HG03066 (cell line): ENCODE measurements around the gene PTPA.
"Not testable (repeated sequence)": the region's sequence is repeated elsewhere in the genome, so short reads cannot be mapped to it uniquely, and the experiment has no call there.

Experiments
- ATAC-seq: cut with Tn5 transposase; IDR thresholded peaks from one replicate; pipeline ENCODE4 v1.9.1; 2021; ENCODE audit warnings: low read depth; ENCODE audit not compliant: unreplicated experiment

The PTPA gene

GRCh38 chr9:129150672-129151211 lies 39.5 kb downstream of the PTPA start:
- ATAC-seq, result no peak

GRCh38 chr9:129151469-129151868 lies 40.3 kb downstream of the PTPA start:
- no peak for ATAC-seq

- no peak for ATAC-seq
Observed at GRCh38 chr9:129154866-129155477, 43.8 kb downstream of the PTPA start.

GRCh38 chr9:129156163-129156562 lies 44.9 kb downstream of the PTPA start:
- no peak for ATAC-seq

- no peak for ATAC-seq
Observed at GRCh38 chr9:129160712-129161533, 49.7 kb downstream of the PTPA start.

GRCh38 chr9:129161534-129161837 lies 50.3 kb downstream of the PTPA start:
- ATAC-seq, result no peak

GRCh38 chr9:129162497-129163197 lies 51.4 kb downstream of the PTPA start:
- ATAC-seq, result no peak

DNA sequence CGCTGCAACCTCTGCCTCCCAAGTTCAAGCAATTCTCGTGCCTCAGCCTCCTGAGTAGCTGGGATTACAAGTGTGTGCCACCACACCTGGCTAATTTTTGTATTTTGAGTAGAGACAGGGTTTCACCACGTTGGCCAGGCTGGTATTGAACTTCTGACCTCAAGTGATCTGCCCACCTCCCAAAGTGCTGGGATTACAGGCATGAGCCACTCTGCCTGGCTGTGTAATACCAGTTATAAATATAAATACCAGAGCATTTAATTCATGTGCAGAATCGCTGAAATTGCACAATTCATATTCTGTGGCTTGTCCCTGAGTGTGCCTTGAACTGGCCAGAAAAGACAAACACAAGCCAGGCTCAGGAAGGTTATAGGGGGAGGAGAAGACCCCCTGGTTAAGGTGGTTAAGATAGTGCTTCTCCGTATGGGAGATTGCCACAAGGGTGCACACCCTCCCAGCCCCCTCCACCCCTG lies 52.0 kb downstream of the PTPA start:
- not testable (repeated sequence) for ATAC-seq

DNA sequence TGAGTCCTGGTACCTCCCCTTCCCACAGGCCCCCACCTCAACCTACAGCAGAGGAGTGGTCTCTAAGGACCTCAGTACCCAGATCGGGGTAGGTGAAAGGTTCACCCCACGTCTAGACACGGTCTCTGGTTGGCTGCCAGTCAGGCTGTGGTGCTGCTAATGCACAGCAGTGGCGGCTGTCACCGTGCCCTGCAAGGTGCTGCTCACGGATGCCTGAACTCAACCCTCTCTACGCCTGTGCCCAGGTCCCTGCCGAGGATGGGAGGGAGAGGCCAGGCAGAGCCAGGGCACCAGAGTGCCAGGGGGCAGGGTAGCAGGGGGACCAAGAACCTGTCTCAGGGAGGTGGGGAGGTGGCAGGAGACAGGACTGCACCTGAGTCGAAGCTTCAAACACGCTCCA lies 52.5 kb downstream of the PTPA start:
- ATAC-seq, result no peak

- ATAC-seq, result no peak
Observed at GRCh38 chr9:129164246-129164930, 53.2 kb downstream of the PTPA start.

GRCh38 chr9:129165198-129165597 lies 54.0 kb downstream of the PTPA start:
- ATAC-seq, result no peak

- ATAC-seq, result no peak
Observed at GRCh38 chr9:129166623-129167557, 55.7 kb downstream of the PTPA start.

DNA sequence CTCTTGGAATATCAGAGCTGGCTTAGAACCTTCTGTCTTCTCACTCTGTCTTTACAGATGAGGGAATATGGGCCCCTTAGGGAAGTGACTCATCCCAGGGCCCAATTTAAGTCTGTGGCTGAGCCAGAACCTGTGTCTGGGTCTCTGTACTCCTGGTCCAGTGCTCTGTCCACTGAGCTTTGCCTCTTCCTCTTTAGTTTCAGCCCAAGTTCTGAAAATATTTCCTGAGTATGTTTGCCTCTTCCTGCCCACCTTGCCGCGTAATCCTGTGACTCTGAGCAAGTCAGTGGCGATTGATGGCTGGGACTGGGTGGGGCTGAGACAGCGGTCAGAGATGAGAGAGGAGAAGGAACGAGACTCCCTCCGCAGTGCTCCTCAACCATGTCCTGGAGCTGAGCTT lies 59.0 kb downstream of the PTPA start:
- ATAC-seq, result no peak

DNA sequence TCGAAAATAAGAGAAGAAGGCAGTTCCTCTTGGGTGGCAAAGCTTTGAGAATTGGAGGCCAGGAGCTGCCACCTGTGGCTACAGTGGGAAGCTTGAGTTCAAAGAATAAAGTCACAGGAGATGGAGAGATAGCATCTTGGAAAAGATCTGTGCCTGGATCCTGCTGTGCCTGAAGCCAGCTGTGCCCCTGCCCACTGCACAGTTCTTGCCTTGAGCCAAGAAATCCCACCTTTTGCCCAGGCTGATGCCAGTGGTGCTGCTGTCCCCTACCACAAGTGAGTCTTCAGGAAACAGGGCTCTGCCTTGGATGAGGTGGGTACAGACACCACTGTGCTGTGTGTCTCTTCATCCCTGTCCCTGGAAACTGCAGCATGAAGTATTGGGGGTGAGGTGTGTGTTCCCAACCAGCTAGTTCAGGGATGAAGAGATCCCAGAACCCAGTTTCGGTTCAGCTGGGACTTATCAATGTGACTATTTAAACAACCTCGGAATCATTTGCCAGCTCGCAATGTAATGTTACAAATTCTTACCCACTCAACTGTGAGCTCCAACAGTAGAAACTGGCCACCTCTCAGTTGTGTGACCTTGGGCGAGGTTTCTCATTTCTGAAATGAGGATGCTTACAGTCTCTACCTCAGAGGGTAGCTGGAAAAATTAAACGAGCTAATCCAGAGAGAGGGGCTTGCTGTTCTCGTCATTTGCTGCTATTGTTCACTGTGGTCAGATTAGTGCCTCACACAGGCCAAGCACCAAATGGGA lies 61.0 kb downstream of the PTPA start:
- no peak for ATAC-seq

- ATAC-seq, result no peak
Observed at GRCh38 chr9:129172816-129173215, 61.6 kb downstream of the PTPA start.

- no peak for ATAC-seq
Observed at GRCh38 chr9:129173296-129174101, 62.3 kb downstream of the PTPA start.

- ATAC-seq, result no peak
Observed at GRCh38 chr9:129174102-129174723, 63.0 kb downstream of the PTPA start.
